NCI-H2081 (cell line): ENCODE data around the gene HSD17B3.
A peak's percentile ranks its signal among the peaks of the same experiment; 100 is the strongest.
"Not testable (repeated sequence)": the region's sequence is repeated elsewhere in the genome, so short reads cannot be mapped to it uniquely, and the experiment has no call there.

Experiments
- DNase-seq, 2 experiments: peaks; one replicate each; lab custom pipeline; 2025; lab: John Stamatoyannopoulos, UW

HSD17B3 gene

GRCh38 chr9:96302021-96302420, at the start of gene HSD17B3:
HSD17B3 (minus strand) TSS chr9:96302176; CDS start chr9:96302104, 72 bp downstream.
- DNase-seq = no peak

GRCh38 chr9:96350866-96351265, 48.9 kb upstream of the HSD17B3 start:
- DNase-seq = no peak

- no peak for DNase-seq
Observed at GRCh38 chr9:96348261-96348660, 46.3 kb upstream of the HSD17B3 start.

GRCh38 chr9:96345551-96345950, 43.6 kb upstream of the HSD17B3 start:
- DNase-seq = no peak

- DNase-seq = peak in 1 of 2 experiments; percentile 3
Observed at GRCh38 chr9:96344458-96345180, 42.6 kb upstream of the HSD17B3 start.

- DNase-seq = no peak
Observed at GRCh38 chr9:96343515-96344360, 41.8 kb upstream of the HSD17B3 start.

DNA sequence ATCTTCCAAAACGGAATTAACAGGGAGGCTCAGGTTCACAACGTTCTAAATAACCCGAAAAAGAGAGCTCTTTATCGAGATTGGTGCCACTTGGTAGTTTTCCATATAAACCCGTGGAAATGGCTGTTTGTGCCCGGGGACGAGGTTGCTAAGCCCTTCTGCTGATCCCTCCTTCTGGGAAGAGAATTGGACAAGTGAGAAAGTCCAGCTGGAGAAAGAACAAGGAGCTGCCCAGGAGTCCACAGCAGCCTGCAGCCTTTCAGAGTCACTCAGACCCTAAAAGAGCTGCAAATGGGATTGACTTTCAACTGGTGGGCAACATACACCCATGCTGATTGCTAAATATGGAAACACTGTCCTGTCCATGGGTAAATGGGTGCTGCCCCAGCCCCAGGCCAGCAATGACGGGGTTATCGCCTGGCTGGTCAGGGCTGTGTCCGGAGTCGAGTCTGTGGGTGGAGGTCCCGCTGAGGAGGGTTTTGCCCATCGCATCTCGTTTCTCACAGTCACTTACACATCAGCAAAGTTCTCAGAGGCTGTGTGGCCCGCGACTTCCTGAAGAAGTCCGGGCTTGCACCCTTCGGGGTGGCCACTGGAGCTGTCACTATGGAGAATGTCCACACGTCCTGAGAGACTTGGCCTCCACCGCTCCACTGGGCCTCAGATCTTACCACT, 40.7 kb upstream of the HSD17B3 start:
- DNase-seq = no peak

DNA sequence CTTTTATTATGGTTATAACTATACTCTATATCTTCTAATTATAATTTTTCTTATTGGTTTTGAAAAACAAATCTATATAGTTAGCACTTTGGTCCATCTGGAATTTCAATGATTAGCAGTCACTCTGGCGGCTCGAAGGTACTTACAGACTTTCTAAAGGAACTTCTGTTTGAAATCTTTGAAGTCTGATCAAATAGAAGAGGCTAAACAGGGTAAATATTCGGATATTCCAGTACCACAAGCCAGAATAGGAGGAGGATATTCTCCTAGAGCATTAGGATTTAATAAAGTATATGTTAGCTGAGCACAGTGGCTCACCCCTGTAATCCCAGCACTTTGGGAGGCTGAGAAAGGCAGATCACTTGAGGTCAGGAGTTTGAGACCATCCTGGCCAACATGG, 38.7 kb upstream of the HSD17B3 start:
- no peak for DNase-seq

- no peak for DNase-seq
Observed at GRCh38 chr9:96338299-96338698, 36.3 kb upstream of the HSD17B3 start.

DNA sequence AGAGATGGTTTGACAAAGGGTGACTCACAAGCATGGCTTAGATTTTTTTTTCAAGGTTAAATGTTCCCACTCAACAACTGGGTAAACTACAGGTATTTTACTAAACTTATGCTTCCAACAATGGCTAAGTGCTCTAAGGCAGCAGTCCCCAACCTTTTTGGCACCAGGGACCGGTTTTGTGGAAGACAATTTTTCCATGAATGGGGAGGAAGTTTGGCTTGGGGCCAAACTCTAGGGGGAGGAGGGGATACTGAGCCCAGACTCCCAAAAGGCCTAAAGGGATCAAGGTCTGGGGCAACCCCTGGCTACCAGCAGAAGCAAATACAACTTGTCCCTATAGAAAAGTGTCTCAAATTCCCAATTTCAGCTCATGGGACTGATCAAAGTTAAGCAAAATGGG, 32.0 kb upstream of the HSD17B3 start:
- no peak for DNase-seq

DNA sequence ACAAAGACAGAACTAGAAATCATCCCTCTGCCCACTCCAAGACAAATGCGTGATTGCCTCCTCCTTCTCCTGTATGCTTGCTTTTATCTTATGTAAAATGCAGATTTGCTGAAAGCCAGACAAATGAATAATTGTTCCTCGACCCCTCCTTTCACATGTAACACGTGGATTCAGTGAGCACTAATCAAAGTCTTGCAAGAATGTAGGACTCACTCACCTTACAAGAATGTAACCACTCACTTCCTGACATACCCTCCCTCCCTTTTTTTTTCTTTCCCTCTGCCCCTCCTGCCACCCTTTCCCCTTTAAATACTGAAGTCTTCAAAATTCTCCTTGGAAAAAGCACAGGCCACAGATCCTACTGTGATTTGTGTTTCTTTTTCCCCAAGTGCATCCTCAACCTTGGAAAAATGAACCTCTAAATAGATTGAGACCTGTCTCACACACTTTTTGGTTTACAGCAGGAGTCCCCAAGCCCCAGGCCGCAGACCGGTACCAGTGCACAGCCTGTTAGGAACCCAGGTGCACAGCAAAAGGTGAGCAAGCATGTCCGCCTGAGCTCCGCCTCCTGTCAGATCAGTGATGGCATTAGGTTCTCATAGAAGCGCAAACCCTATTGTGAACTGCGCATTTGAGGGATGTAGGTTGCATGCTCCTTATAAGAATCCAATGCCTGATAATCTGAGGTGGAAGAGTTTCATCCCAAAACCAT, 29.4 kb upstream of the HSD17B3 start:
- DNase-seq = no peak

- DNase-seq = peak; percentile 33 to 42
Observed at GRCh38 chr9:96327694-96328352, 25.8 kb upstream of the HSD17B3 start.

GRCh38 chr9:96323169-96323568, 21.2 kb upstream of the HSD17B3 start:
- DNase-seq = no peak

DNA sequence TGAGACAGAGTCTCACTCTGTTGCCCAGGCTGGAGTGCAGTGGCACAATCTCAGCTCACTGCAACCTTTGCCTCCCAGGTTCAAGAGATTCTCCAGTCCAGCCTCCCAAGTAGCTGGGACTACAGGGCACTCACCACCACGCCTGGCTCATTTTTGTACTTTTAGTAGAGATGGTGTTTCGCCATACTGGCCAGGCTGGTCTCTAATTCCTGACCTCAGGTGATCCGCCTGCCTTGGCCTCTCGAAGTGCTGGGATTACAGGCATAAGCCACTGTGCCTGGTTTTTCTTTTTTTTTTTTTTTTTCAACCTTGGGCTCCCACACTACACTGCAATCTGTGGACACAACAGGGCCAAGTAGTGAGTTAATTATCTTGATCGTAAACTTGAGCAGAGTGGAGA, 20.8 kb upstream of the HSD17B3 start:
- not testable (repeated sequence) for DNase-seq

- not testable (repeated sequence) for DNase-seq
Observed at GRCh38 chr9:96322210-96322609, 20.2 kb upstream of the HSD17B3 start.

DNA sequence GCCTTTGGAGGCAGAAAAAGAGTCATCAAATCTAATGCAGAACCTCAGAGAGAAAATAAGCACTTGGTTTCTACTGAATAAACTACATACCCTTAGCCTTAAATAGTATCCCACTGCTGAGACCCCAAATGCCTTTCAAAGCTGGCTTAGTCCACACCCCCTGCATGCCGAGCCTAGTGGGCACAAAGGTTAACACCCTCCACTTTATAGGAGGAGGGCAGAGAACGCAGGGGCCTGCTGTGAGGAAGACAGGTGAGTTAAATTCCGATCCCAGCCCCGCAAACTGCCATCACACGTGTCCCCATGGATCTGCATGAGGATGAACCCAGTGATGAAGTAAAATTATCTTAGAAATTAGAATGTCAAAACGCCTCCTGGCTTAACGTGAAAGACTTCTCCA, 19.5 kb upstream of the HSD17B3 start:
- DNase-seq = no peak

- no peak for DNase-seq
Observed at GRCh38 chr9:96320749-96321280, 18.8 kb upstream of the HSD17B3 start.

DNA sequence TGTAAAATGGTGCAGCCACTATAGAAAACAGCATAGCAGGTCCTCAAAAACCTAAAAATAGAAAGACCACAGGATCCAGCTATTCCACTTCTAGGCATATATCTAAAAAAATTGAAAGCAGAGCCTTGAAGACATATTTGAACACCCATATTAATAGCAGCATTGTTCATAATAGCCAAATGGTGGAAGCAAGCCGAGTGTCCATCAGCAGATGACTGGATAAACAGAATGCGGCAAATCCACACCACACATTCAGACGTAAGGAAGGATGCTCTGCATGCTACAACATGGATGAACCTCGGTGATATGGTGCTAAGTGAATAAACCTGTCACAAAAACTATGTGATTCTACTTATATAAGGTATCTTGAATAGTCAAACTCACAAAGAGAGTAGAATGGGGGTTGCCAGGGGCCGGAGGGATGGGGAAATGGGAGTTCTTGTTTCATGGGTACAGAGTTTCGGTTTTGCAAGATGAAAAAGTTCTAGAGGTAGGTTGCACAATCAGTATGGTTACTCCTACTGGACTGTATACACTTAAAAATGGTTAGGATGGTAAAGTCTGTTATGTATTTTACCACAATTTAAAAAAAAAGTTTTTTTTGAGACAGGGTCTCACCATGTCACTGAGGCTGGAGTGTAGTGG, 17.1 kb upstream of the HSD17B3 start:
- no peak for DNase-seq

- DNase-seq = peak; percentile 9 to 28
Observed at GRCh38 chr9:96317335-96317980, 15.5 kb upstream of the HSD17B3 start.

- no peak for DNase-seq
Observed at GRCh38 chr9:96309850-96310249, 7.9 kb upstream of the HSD17B3 start.
